GM19467 (cell line): Measurements from ENCODE around the gene KIF18B.

ENCODE experiments used
- ATAC-seq: cut with Tn5 transposase; IDR thresholded peaks from one replicate; pipeline ENCODE4 v1.9.1; 2021; ENCODE audit warnings: mild to moderate bottlenecking, moderate library complexity; ENCODE audit not compliant: unreplicated experiment

Gene KIF18B

GRCh38 chr17:44907729-44908470 is 39.7 kb downstream of the KIF18B start:
- ATAC-seq: no peak

- no peak for ATAC-seq
These were observed 40.5 kb downstream of the KIF18B start for GRCh38 chr17:44906763-44907728.

- no peak for ATAC-seq
These were observed 41.4 kb downstream of the KIF18B start for GRCh38 chr17:44906010-44906646.

GRCh38 chr17:44905006-44906000 is 42.3 kb downstream of the KIF18B start:
- ATAC-seq: no peak

GRCh38 chr17:44904001-44904984 is 43.3 kb downstream of the KIF18B start:
- ATAC-seq: no peak

- ATAC-seq: no peak
These were observed 44.4 kb downstream of the KIF18B start for GRCh38 chr17:44903012-44903685.

- no peak for ATAC-seq
These were observed 45.3 kb downstream of the KIF18B start for GRCh38 chr17:44902135-44902760.

GRCh38 chr17:44901411-44901921 is 46.1 kb downstream of the KIF18B start:
- no peak for ATAC-seq

- ATAC-seq: no peak
These were observed 46.7 kb downstream of the KIF18B start for GRCh38 chr17:44900894-44901293.

- peak; percentile 61 for ATAC-seq
These were observed 48.3 kb downstream of the KIF18B start, which contains the start of gene EFTUD2 for GRCh38 chr17:44899074-44899782. EFTUD2 (minus strand) TSS chr17:44899445; CDS start chr17:44894521, 4,924 bp downstream.

- ATAC-seq: no peak
These were observed 48.9 kb downstream of the KIF18B start for GRCh38 chr17:44898768-44899073.

GRCh38 chr17:44894642-44895041 is 52.9 kb downstream of the KIF18B start:
- ATAC-seq: no peak

GRCh38 chr17:44892250-44892649 is 55.3 kb downstream of the KIF18B start:
- no peak for ATAC-seq

GRCh38 chr17:44889003-44889402 is 58.6 kb downstream of the KIF18B start:
- no peak for ATAC-seq

- no peak for ATAC-seq
These were observed 59.3 kb downstream of the KIF18B start for GRCh38 chr17:44887971-44888954.

GRCh38 chr17:44887016-44887415 is 60.6 kb downstream of the KIF18B start:
- ATAC-seq: no peak
